ENCODE data around the gene NFIA.
"Not testable (repeated sequence)": the region's sequence is repeated elsewhere in the genome, so short reads cannot be mapped to it uniquely, and the experiment has no call there.

The NFIA gene

DNA sequence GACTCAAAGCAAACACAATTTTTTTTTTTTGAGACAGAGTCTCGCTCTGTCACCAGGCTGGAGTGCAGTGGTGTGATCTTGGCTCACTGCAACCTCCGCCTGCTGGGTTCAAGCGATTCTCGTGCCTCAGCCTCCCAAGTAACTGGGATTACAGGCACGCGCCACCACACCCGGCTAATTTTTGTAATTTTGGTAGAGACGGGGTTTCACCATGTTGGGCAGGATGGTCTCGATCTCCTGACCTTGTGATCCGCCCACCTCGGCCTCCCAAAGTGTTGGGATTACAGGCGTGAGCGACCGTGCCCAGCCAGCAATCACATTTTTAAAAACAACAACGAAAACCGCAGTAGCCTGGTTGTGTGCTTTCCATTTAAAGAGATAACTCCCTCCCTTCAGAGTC is 6.5 kb upstream of the NFIA start:
- H3K14ac ChIP-seq (ENCODE audit: low read length); H3K27ac ChIP-seq (replicated peaks; ENCODE audit: low read length); DNase-seq (ENCODE audit: low spot score); H3K79me1 ChIP-seq (ENCODE audit: low read depth, low read length); H3K36me3 ChIP-seq (replicated peaks in 1 of 2; ENCODE audit: control insufficient read depth in 2 of 2, insufficient read depth in 2 of 2, low read length in 2 of 2); H3K23ac ChIP-seq (ENCODE audit: low read depth, low read length, poor library complexity); H2BK12ac ChIP-seq (ENCODE audit: low read length); H2AFZ ChIP-seq (ENCODE audit: low read length); H4K8ac ChIP-seq (ENCODE audit: low read depth, low read length); H3K9ac ChIP-seq (ENCODE audit: low read depth, low read length, poor library complexity); H3K18ac ChIP-seq (ENCODE audit: low read length); H3K9me3 ChIP-seq (replicated peaks in 1 of 2; ENCODE audit: control insufficient read depth in 2 of 2, insufficient read depth in 1 of 2, low read depth in 1 of 2, low read length in 2 of 2); H3K4me2 ChIP-seq (ENCODE audit: insufficient read depth, low read length, poor library complexity, severe bottlenecking); H4K91ac ChIP-seq (ENCODE audit: low read depth, low read length, poor library complexity); H2BK5ac ChIP-seq (ENCODE audit: low read length); H3K4ac ChIP-seq (ENCODE audit: low read length); H2AK5ac ChIP-seq (ENCODE audit: low read depth, low read length); H3K4me1 ChIP-seq (ENCODE audit: control insufficient read depth in 2 of 2, insufficient read depth in 1 of 2, low read depth in 1 of 2, low read length in 2 of 2); H2BK15ac ChIP-seq (ENCODE audit: low read length); H2BK120ac ChIP-seq (ENCODE audit: low read depth, low read length); H3K4me3 ChIP-seq (ENCODE audit: low read length in 2 of 2): not testable (repeated sequence)
- WGBS, 2 donors (ENCODE audit: extremely low coverage in 2 of 2, insufficient read length in 2 of 2, insufficient replicate concordance in 1 of 2) = no CpG with 5 or more reads among the region's 16 CpGs
- H3K27me3 ChIP-seq (ENCODE audit: control insufficient read depth in 3 of 3, insufficient read depth in 3 of 3, low read depth in 1 of 3, low read length in 3 of 3) = peaks cover 7 to 33% (median 25%) of the 10 kb centered on the region in 3 experiments

DNA sequence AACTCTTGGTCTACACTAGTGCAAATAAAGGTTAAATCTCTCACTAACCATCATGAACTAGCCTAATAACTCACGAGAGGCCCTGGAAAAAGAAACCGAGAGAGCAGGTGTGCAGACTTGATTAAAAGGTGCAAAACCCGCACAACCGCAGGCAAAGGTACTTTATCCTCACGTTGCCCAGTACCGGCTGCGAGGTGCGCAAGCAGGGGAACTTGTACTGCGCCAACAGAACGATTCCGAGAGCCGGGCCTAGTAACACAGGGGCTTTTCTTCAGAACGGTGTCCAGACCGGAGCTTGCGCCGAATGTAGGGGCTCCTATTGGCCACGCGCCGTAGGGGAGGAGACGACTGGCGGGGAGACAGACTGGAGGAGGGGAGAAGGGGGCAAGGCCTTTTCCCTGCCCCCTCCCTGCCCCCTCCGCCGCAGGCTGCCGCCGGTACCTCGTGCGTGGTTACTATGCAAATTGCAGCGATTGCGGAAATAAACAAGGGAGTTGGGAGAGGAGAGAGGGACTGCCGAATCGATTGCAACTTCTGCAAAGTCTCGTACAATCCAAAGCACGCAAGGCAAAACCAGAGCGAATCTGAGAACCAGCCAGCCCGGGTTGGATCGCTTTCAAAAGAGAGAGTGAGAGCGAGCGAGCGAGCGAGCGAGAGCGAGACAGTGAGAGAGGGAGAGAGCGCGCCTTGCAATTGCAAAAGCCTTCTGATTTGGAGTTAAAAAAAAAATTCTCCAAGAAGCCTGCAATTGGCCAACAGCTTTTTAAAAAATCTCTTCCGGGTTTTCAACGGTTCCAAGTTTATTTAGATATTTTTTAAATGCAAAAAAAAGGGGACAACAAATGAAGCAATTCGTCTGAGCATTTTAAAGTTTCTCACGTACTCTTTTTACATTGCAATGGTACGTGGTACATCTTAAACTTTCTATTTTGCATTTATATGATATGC is 5.4 kb upstream of the NFIA start:
- Histone ChIP-seq H3K4ac (ENCODE audit: low read length) (no peak overlapping the region), H4K91ac (ENCODE audit: low read depth, low read length, poor library complexity) (no peak overlapping the region), H2BK5ac (ENCODE audit: low read length) (no peak overlapping the region), H2BK12ac (ENCODE audit: low read length) (no peak overlapping the region), H2AK5ac (ENCODE audit: low read depth, low read length) (no peak overlapping the region), H3K27me3 (ENCODE audit: control insufficient read depth in 3 of 3, insufficient read depth in 3 of 3, low read depth in 1 of 3, low read length in 3 of 3) (peaks cover 14 to 44% (median 36%) of the 10 kb centered on the region in 3 experiments), H3K4me1 (ENCODE audit: control insufficient read depth in 2 of 2, insufficient read depth in 1 of 2, low read depth in 1 of 2, low read length in 2 of 2) (peaks cover 2% of the 10 kb centered on the region in 2 donors), H4K8ac (ENCODE audit: low read depth, low read length) (no peak overlapping the region), H3K14ac (ENCODE audit: low read length) (no peak overlapping the region), H3K18ac (ENCODE audit: low read length) (no peak overlapping the region), H3K23ac (ENCODE audit: low read depth, low read length, poor library complexity) (no peak overlapping the region), H2AFZ (ENCODE audit: low read length) (peak overlapping the region; percentile 79), H3K27ac (replicated peaks; ENCODE audit: low read length) (peak overlapping the region; percentile 86), H3K9ac (ENCODE audit: low read depth, low read length, poor library complexity) (peak overlapping the region; percentile 38), H2BK120ac (ENCODE audit: low read depth, low read length) (no peak overlapping the region), H2BK15ac (ENCODE audit: low read length) (no peak overlapping the region), H3K9me3 (replicated peaks in 1 of 2; ENCODE audit: control insufficient read depth in 2 of 2, insufficient read depth in 1 of 2, low read depth in 1 of 2, low read length in 2 of 2) (no peaks in the 10 kb centered on the region), H3K4me2 (ENCODE audit: insufficient read depth, low read length, poor library complexity, severe bottlenecking) (peak overlapping the region; percentile 60), H3K36me3 (replicated peaks in 1 of 2; ENCODE audit: control insufficient read depth in 2 of 2, insufficient read depth in 2 of 2, low read length in 2 of 2) (no peaks in the 10 kb centered on the region), H3K79me1 (ENCODE audit: low read depth, low read length) (no peaks in the 10 kb centered on the region), H3K4me3 (ENCODE audit: low read length in 2 of 2) (peak overlapping the region; percentile 46 to 81)
- DNase-seq (ENCODE audit: low spot score) = peak; percentile 86
- no CpG with 5 or more reads among the region's 49 CpGs for WGBS, 2 donors (ENCODE audit: extremely low coverage in 2 of 2, insufficient read length in 2 of 2, insufficient replicate concordance in 1 of 2)

DNA sequence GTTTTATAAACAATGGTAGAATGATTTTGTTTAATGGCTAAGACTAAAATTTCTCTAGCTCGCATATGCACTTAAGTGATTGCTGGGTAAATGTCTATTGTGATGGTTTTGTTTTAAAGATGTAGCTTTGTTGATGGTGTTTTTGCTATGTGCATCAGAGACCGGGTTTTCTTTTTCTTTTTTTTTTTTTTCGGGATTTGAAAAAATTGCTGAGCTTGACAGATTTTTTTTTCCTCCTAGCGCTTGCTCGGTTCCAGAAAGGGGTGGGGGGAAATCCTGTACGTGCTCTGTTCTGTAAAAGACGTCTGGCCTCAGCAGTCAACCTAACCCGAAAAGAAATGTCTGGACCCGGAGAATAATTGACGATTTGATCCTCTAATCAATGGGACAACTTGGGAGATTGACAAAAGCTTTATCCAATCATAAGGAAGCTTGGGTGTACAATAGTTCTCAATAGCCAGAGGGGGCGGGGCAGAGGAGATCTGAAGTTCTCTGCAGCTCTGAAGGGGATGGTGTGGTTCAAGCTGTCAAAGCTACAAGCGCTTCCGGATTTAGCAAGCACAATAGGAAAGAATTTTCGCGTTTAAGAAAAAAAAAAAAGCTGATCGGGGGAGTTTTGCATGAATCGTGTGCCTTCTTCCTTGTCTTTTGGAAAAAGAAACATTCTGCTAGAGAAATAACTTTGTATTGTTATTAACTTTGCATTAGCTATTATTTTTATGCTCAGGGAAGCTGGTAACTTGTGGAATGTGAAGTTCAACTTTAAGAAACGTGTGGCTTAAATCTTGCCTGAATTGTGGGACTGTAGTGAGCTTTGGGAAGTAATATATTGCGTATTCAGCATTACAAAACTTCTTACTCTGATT is 4.5 kb upstream of the NFIA start:
- H3K27ac ChIP-seq (replicated peaks; ENCODE audit: low read length) = no peak overlapping the region
- H3K9ac ChIP-seq (ENCODE audit: low read depth, low read length, poor library complexity) = no peak overlapping the region
- H3K9me3 ChIP-seq (replicated peaks in 1 of 2; ENCODE audit: control insufficient read depth in 2 of 2, insufficient read depth in 1 of 2, low read depth in 1 of 2, low read length in 2 of 2) = no peaks in the 10 kb centered on the region
- DNase-seq (ENCODE audit: low spot score) = peak; percentile 98
- peaks cover 2% of the 10 kb centered on the region in 2 donors for H3K4me1 ChIP-seq (ENCODE audit: control insufficient read depth in 2 of 2, insufficient read depth in 1 of 2, low read depth in 1 of 2, low read length in 2 of 2)
- H3K23ac ChIP-seq (ENCODE audit: low read depth, low read length, poor library complexity) = no peak overlapping the region
- H3K79me1 ChIP-seq (ENCODE audit: low read depth, low read length) = no peaks in the 10 kb centered on the region
- no peaks in the 10 kb centered on the region for H3K36me3 ChIP-seq (replicated peaks in 1 of 2; ENCODE audit: control insufficient read depth in 2 of 2, insufficient read depth in 2 of 2, low read length in 2 of 2)
- H2AK5ac ChIP-seq (ENCODE audit: low read depth, low read length) = no peak overlapping the region
- H2BK120ac ChIP-seq (ENCODE audit: low read depth, low read length) = no peak overlapping the region
- H3K18ac ChIP-seq (ENCODE audit: low read length) = no peak overlapping the region
- H4K8ac ChIP-seq (ENCODE audit: low read depth, low read length) = no peak overlapping the region
- no peak overlapping the region for H2BK15ac ChIP-seq (ENCODE audit: low read length)
- peak overlapping the region in 1 of 2 donors; percentile 46 for H3K4me3 ChIP-seq (ENCODE audit: low read length in 2 of 2)
- H3K4ac ChIP-seq (ENCODE audit: low read length) = no peak overlapping the region
- H3K14ac ChIP-seq (ENCODE audit: low read length) = no peak overlapping the region
- H2AFZ ChIP-seq (ENCODE audit: low read length) = peak overlapping the region; percentile 79
- H2BK12ac ChIP-seq (ENCODE audit: low read length) = no peak overlapping the region
- no peak overlapping the region for H4K91ac ChIP-seq (ENCODE audit: low read depth, low read length, poor library complexity)
- peak overlapping the region; percentile 52 for H3K4me2 ChIP-seq (ENCODE audit: insufficient read depth, low read length, poor library complexity, severe bottlenecking)
- peaks cover 14 to 50% (median 43%) of the 10 kb centered on the region in 3 experiments for H3K27me3 ChIP-seq (ENCODE audit: control insufficient read depth in 3 of 3, insufficient read depth in 3 of 3, low read depth in 1 of 3, low read length in 3 of 3)
- no peak overlapping the region for H2BK5ac ChIP-seq (ENCODE audit: low read length)
- no CpG with 5 or more reads among the region's 19 CpGs for WGBS, 2 donors (ENCODE audit: extremely low coverage in 2 of 2, insufficient read length in 2 of 2, insufficient replicate concordance in 1 of 2)
